GM12864 (cell line): ENCODE data around the gene PRSS35.
"Not testable (repeated sequence)": the region's sequence is repeated elsewhere in the genome, so short reads cannot be mapped to it uniquely, and the experiment has no call there.

Experiments used
- DNase-seq: peaks from one replicate; pipeline ENCODE4 v3.0.0-alpha.2; 2011; ENCODE audit warnings: low read depth
- H3K4me3 ChIP-seq: 2 replicates; pipeline ENCODE4 v1.5.1; 2011; ENCODE audit warnings: mild to moderate bottlenecking, low read depth, low read length, control low read depth
- CTCF ChIP-seq: IDR thresholded peaks from 2 replicates; pipeline ENCODE4 v1.5.1; 2011; ENCODE audit warnings: low read depth, mild to moderate bottlenecking, moderate library complexity, low read length, control low read depth, inconsistent platforms; ENCODE audit errors: missing control alignments

PRSS35 gene

GRCh38 chr6:83546636-83547035 lies 34.3 kb downstream of the PRSS35 start:
- no peak overlapping the region for H3K4me3 ChIP-seq
- no peak for DNase-seq
- TF ChIP-seq CTCF, result no peak

- DNase-seq, H3K4me3 ChIP-seq: not testable (repeated sequence)
Observed at GRCh38 chr6:83550482-83550881, 38.1 kb downstream of the PRSS35 start.

- not testable (repeated sequence) for DNase-seq
Observed at GRCh38 chr6:83551748-83552147, 39.4 kb downstream of the PRSS35 start.

GRCh38 chr6:83556871-83557270 lies 44.5 kb downstream of the PRSS35 start:
- H3K4me3 ChIP-seq, result no peak overlapping the region

More at GRCh38 chr6:83551748-83552147, 39.4 kb downstream of the PRSS35 start:
- H3K4me3 ChIP-seq, result not testable (repeated sequence)

GRCh38 chr6:83558975-83559374 lies 46.6 kb downstream of the PRSS35 start:
- no peak for TF ChIP-seq CTCF
- DNase-seq, result no peak
- H3K4me3 ChIP-seq, result no peak overlapping the region

More at GRCh38 chr6:83556871-83557270, 44.5 kb downstream of the PRSS35 start:
- TF ChIP-seq CTCF, result no peak
- no peak for DNase-seq

GRCh38 chr6:83571663-83572185 lies 59.4 kb downstream of the PRSS35 start:
- DNase-seq, H3K4me3 ChIP-seq: not testable (repeated sequence)

GRCh38 chr6:83574783-83575182 lies 62.4 kb downstream of the PRSS35 start:
- DNase-seq, result no peak
- TF ChIP-seq CTCF, result no peak
- no peak overlapping the region for H3K4me3 ChIP-seq
